K562 (cell line): ENCODE measurements around the gene HSPA1L. TPM values are rescaled to one million over a fixed set of nuclear protein-coding genes. Genes with fewer than 3 reads are reported as not detected.
"Not testable (repeated sequence)": the region's sequence is repeated elsewhere in the genome, so short reads cannot be mapped to it uniquely, and the experiment has no call there.

ENCODE experiments used
- ATAC-seq: fragments of 200-7000 bp; cut with Tn5 transposase; 3 replicates; pipeline ENCODE4 v1.9.1; 2020; ENCODE audit warnings: moderate library complexity
- BruUV-seq: library from RNA; stranded (reverse); fragments of 400-500 nt; replicated peaks from 2 replicates; lab custom pipeline; 2021; lab: Mats Ljungman, UMichigan
- CTCF ChIA-PET: fragments of 300-600 bp; formaldehyde crosslinking; extraction: SDS; loops from one replicate; lab custom pipeline; 2021; ENCODE audit warnings: low intra/inter-chr PET ratio; lab: Yijun Ruan, JAX
- POLR2A ChIA-PET: fragments of 300-600, 350-650 bp; sonication (Branson Sonifier 250); formaldehyde crosslinking; extraction: SDS; loops from one replicate; lab custom pipeline; 2021; ENCODE audit warnings: antibody characterized with exemption, inconsistent platforms; lab: Yijun Ruan, JAX
- DNase-seq, 4 experiments: peaks; one replicate each; pipeline versions ENCODE4 v3.0.0 to v3.0.0-alpha.2; 2011 to 2018; ENCODE audit warnings: low spot score in 3 of 4, mixed read lengths in 3 of 4; ENCODE audit errors: extremely low read depth in 1 of 4
- FAIRE-seq: peaks from 2 replicates; lab custom pipeline; 2011; peaks lifted over from hg19 to GRCh38; lab: Jason Lieb, UNC
- H2AFZ ChIP-seq: 2 replicates; pipeline ENCODE4 v1.6.0; 2011; ENCODE audit warnings: low read depth, low read length, control low read depth, inconsistent platforms
- H3K27ac ChIP-seq: fragments of 200-600 bp; 3 replicates; pipeline ENCODE4 v1.8.0; 2011; ENCODE audit warnings: low read depth, mild to moderate bottlenecking, control low read depth, inconsistent platforms, low read length, moderate library complexity, mixed read lengths; ENCODE audit errors: extremely low read depth
- H3K27me3 ChIP-seq, 2 experiments: fragments of 300-600 bp in 1 of 2; 2 replicates in 1 of 2; 3 replicates in 1 of 2; pipeline versions ENCODE4 v1.6.0 to v1.8.0; 2011; ENCODE audit warnings: inconsistent platforms in 2 of 2, low read length in 2 of 2, mild to moderate bottlenecking in 1 of 2, mixed read lengths in 1 of 2, moderate library complexity in 1 of 2; ENCODE audit not compliant: control insufficient read depth in 2 of 2, insufficient read depth in 2 of 2
- H3K36me3 ChIP-seq: fragments of 300-600 bp; 3 replicates; pipeline ENCODE4 v1.8.0; 2011; ENCODE audit warnings: mild to moderate bottlenecking, low read length, inconsistent platforms; ENCODE audit not compliant: control insufficient read depth, insufficient read depth
- H3K4me1 ChIP-seq, 2 experiments: fragments of 200-600 bp in 1 of 2; replicated peaks in 1 of 2; 2 replicates in 1 of 2; 3 replicates in 1 of 2; pipeline versions ENCODE4 v1.5.1 to v1.8.0; 2011; ENCODE audit warnings: inconsistent platforms in 2 of 2, low read length in 2 of 2, mild to moderate bottlenecking in 1 of 2, mixed read lengths in 1 of 2, moderate library complexity in 1 of 2; ENCODE audit not compliant: control insufficient read depth in 2 of 2, insufficient read depth in 2 of 2
- H3K4me2 ChIP-seq: 2 replicates; pipeline ENCODE4 v1.6.1; 2011; ENCODE audit warnings: low read length, control low read depth, inconsistent platforms, mixed read lengths; ENCODE audit not compliant: insufficient read depth
- H3K4me3 ChIP-seq: fragments of 200-600 bp; sonication (generic), shearing (Covaris generic); 2 replicates; pipeline ENCODE4 v1.5.1; 2016; ENCODE audit warnings: control low read depth, inconsistent platforms
- H3K79me2 ChIP-seq: fragments of 200-600 bp; 3 replicates; pipeline ENCODE4 v1.8.0; 2011; ENCODE audit warnings: low read length, inconsistent platforms; ENCODE audit not compliant: control insufficient read depth, insufficient read depth
- H3K9ac ChIP-seq, 2 experiments: 2 replicates each; pipeline versions ENCODE4 v1.6.0 to v1.6.1; 2011; ENCODE audit warnings: low read depth in 2 of 2, low read length in 2 of 2, control low read depth in 1 of 2, inconsistent platforms in 1 of 2, mild to moderate bottlenecking in 1 of 2, mixed read lengths in 1 of 2; ENCODE audit not compliant: insufficient read depth in 1 of 2
- H3K9me1 ChIP-seq: one replicate; pipeline ENCODE4 v1.6.0; 2011; ENCODE audit warnings: inconsistent platforms, mild to moderate bottlenecking, low read length, moderate library complexity; ENCODE audit not compliant: control insufficient read depth, insufficient read depth
- H3K9me3 ChIP-seq: replicated peaks from 2 replicates; pipeline ENCODE4 v1.5.1; 2011; ENCODE audit warnings: low read depth, low read length, inconsistent platforms; ENCODE audit not compliant: control insufficient read depth, insufficient read depth
- H4K20me1 ChIP-seq: replicated peaks from 2 replicates; pipeline ENCODE4 v1.6.1; 2011; ENCODE audit warnings: low read length, inconsistent platforms, mixed read lengths; ENCODE audit not compliant: control insufficient read depth, insufficient read depth
- ATF3 ChIP-seq, 2 experiments: fragments of 450-650 bp in 1 of 2; sonication (generic) in 1 of 2; formaldehyde crosslinking in 1 of 2; IDR thresholded peaks in 1 of 2; conservative IDR thresholded peaks in 1 of 2; 2 replicates each; pipeline versions ENCODE4 v1.6.1 to v1.8.1; 2016 to 2023; ENCODE audit warnings: mild to moderate bottlenecking in 2 of 2, moderate library complexity in 2 of 2, inconsistent platforms in 1 of 2, missing genetic modification reagents in 1 of 2
- EGR1 ChIP-seq: fragments of 450-650 bp; conservative IDR thresholded peaks from 2 replicates; pipeline ENCODE4 v1.6.1; 2017; ENCODE audit warnings: mild to moderate bottlenecking
- WGBS: fragments of 100-300 bp; shearing (Covaris generic); methylation state at CpG from one replicate; pipeline ENCODE4 v1.1.6; 2016; ENCODE audit warnings: low coverage, mixed read lengths; ENCODE audit not compliant: insufficient coverage; ENCODE audit errors: missing lambda C conversion rate; 5-methylcytosine and 5-hydroxymethylcytosine counted together
- in situ Hi-C: fragments of 300-500 bp; cut with MboI; formaldehyde crosslinking; loops from 4 replicates; pipeline ENCODE4 v1.15.0; 2018; ENCODE audit warnings: inconsistent platforms, mixed read lengths
- intact Hi-C: fragments of 100-400 bp; cut with micrococcal nuclease; formaldehyde crosslinking; loops from 2 replicates; pipeline ENCODE4 v1.14.2; 2022
- polyA plus RNA-seq, 8 experiments: library from polyadenylated mRNA; depleted of rRNA in 4 of 8; stranded (reverse) in 5 of 8; unstranded in 3 of 8; fragments of >200 nt; fragmentation: Nextera tagmentation in 2 of 8; fragmentation: Illumina TruSeq in 1 of 8; extraction: Ambion mirVana in 2 of 8; extraction: Trizol in 1 of 8; gene quantifications; 2 replicates each; pipeline versions ENCODE4 v1.2.1 to v1.2.3, GENCODE V29; 2011 to 2014; ENCODE audit warnings: inconsistent platforms in 1 of 8, missing spikeins in 1 of 8
- total RNA-seq, 7 experiments: library from RNA; depleted of rRNA in 6 of 7; stranded (reverse); fragments of >200 nt in 6 of 7; fragmentation: Illumina TruSeq in 2 of 7; extraction: Trizol in 2 of 7; gene quantifications; 2 replicates each; pipeline versions ENCODE4 v1.2.1 to v1.2.3, GENCODE V29; 2011 to 2021; ENCODE audit warnings: low replicate concordance in 1 of 7
- TF ChIP-seq, protein P1 (sequence below): fragments of 200-800 bp; sonication (Bioruptor generic); IDR thresholded peaks from 2 replicates; pipeline ENCODE4 v1.6.1; 2017; ENCODE audit warnings: missing genetic modification characterization, missing compliant biosample characterization
- TF ChIP-seq, protein P2 (sequence below): sonication (generic); formaldehyde crosslinking; IDR thresholded peaks from 2 replicates; pipeline ENCODE4 v1.8.1; 2023; ENCODE audit warnings: mild to moderate bottlenecking, missing genetic modification reagents

HSPA1L gene
- total and polyA plus RNA-seq, 9 of the 15 experiments (the other 6 are each of a cell fraction or from before 2014, with no cell fraction given): 0.14 to 2.1 (median 1.3) TPM

DNA sequence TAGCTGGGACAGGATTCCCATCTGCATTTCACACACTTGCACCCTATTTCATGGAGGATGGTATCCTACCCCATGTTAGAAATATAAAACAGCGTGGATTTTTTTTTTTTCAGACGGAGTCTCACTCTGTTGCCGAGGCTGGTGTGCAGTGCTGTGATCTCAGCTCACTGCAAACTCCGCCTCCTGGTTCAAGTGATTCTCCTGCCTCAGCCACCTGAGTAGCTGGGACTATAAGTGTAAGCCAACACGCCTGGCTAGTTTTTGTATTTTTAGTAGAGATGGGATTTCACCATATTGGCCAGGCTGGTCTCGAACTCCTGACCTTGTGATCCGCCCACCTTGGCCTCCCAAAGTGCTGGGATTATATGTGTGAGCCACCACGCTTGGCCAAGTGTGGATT is 42.7 kb upstream of the HSPA1L start:
- CTCF ChIA-PET; H3K27me3 ChIP-seq; H4K20me1 ChIP-seq; H3K27ac ChIP-seq; H3K9me3 ChIP-seq; H3K9ac ChIP-seq; DNase-seq; intact Hi-C loops; FAIRE-seq; BruUV-seq; in situ Hi-C loops; H3K4me2 ChIP-seq; H2AFZ ChIP-seq; ATAC-seq; H3K9me1 ChIP-seq; H3K4me3 ChIP-seq; TF ChIP-seq ATF3 (IDR thresholded peaks at IDR 0.05): not testable (repeated sequence)
- Histone ChIP-seq H3K4me1 (peaks cover 7 to 14% of the 10 kb centered on the region in 2 experiments; a peak in 4 of 5 replicates), H3K79me2 (peaks cover 10% of the 10 kb centered on the region; the same call in 2 of the 3 replicates), H3K36me3 (peaks cover 40% of the 10 kb centered on the region; the same call in 2 of the 3 replicates)
- POLR2A ChIA-PET: interaction anchor here (0.6 to 6.2 kb wide), 6 partner anchors 13 to 206 kb away, joined by 4 to 91 read pairs (median 8); partner anchors contain the start of genes BAG6, CSNK2B and GPANK1
- 90% methylated on average over 8 of the region's 8 CpGs for WGBS
- TF ChIP-seq, protein P1, sequence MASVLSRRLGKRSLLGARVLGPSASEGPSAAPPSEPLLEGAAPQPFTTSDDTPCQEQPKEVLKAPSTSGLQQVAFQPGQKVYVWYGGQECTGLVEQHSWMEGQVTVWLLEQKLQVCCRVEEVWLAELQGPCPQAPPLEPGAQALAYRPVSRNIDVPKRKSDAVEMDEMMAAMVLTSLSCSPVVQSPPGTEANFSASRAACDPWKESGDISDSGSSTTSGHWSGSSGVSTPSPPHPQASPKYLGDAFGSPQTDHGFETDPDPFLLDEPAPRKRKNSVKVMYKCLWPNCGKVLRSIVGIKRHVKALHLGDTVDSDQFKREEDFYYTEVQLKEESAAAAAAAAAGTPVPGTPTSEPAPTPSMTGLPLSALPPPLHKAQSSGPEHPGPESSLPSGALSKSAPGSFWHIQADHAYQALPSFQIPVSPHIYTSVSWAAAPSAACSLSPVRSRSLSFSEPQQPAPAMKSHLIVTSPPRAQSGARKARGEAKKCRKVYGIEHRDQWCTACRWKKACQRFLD: 0 out of 2 replicates have a peak, but pooled peaks have one; percentile 25
- TF ChIP-seq ATF3 (CRISPR knock-in tag; conservative IDR thresholded peaks at IDR 0.05) (0 out of 2 replicates have a peak, but pooled peaks have one; percentile 54), EGR1 (0 out of 2 replicates have a peak, but pooled peaks have one; percentile 31)
- TF ChIP-seq, protein P2, sequence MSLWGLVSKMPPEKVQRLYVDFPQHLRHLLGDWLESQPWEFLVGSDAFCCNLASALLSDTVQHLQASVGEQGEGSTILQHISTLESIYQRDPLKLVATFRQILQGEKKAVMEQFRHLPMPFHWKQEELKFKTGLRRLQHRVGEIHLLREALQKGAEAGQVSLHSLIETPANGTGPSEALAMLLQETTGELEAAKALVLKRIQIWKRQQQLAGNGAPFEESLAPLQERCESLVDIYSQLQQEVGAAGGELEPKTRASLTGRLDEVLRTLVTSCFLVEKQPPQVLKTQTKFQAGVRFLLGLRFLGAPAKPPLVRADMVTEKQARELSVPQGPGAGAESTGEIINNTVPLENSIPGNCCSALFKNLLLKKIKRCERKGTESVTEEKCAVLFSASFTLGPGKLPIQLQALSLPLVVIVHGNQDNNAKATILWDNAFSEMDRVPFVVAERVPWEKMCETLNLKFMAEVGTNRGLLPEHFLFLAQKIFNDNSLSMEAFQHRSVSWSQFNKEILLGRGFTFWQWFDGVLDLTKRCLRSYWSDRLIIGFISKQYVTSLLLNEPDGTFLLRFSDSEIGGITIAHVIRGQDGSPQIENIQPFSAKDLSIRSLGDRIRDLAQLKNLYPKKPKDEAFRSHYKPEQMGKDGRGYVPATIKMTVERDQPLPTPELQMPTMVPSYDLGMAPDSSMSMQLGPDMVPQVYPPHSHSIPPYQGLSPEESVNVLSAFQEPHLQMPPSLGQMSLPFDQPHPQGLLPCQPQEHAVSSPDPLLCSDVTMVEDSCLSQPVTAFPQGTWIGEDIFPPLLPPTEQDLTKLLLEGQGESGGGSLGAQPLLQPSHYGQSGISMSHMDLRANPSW (CRISPR knock-in tag): peak; percentile 61; the same call in 1 of the 2 replicates
